ENCODE data around the gene CFAP99.

GRCh38 chr4:2500547-2500946 lies 81.8 kb downstream of the CFAP99 start:
- no peak for TF ChIP-seq CTCF (IDR thresholded peaks at IDR 0.05)
- TF ChIP-seq POLR2A (IDR thresholded peaks at IDR 0.05) = no peak

All from uterus (tissue), 2 donors.